Measurements from ENCODE around the gene ACY1. TPM values are rescaled to one million over a fixed set of nuclear protein-coding genes. Genes with fewer than 3 reads are reported as not detected.

The ACY1 gene
- total RNA-seq, 2 donors from 2014 or later = 58.2 to 69.4 TPM

DNA sequence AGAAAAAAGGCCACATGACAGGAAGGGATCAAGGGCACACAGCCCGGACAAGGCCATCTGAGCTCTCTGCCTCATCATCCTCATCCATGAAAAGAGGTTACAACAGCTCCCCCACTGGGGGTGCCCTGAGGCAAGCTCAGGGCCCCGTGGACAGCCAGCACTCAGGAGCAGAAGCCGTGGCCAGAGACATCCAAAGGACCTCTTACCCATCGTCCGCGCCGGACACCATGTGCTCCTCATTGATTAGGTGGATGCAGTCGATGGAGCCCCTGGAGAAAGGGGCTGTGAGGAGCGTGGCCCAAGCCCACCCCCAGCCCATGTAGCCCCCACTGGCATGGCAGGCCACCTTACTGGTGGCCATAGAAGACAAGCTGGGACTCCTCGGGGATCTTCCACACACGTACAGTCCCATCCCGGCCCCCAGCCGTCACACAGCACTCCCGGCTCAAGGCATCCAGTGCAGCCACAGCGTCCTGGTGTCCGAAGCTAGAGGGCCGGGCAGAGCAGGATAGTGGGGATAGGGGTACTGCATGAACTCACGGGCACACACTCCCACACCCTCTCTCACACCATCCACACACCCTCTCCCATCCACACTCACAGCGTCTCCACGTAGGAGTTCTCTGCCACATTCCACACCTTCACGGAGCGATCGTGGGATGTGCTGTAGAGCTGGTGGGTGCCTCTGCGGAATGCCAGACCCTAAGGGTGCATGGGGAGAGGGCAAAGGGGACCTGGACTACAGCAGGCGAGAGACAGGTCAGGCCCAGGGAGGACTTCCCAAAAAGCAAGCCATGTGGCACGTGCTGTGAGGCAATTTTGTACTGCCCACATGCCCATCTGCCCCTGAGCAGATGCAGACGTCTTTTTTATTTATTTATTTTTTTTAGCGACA, 48.1 kb upstream of the ACY1 start:
- no peak for DNase-seq
- Mint-ChIP-seq H3K36me3 (ENCODE audit: low read depth) (peaks cover 83% of the 10 kb centered on the region), H3K27ac (no peak overlapping the region), H3K4me3 (no peak overlapping the region), H3K27me3 (ENCODE audit: insufficient read depth) (no peaks in the 10 kb centered on the region), H3K4me1 (peaks cover 18% of the 10 kb centered on the region), H3K9me3 (no peaks in the 10 kb centered on the region)
- Histone ChIP-seq H3K4me3 (ENCODE audit: low read length) (no peak overlapping the region), H3K4me1 (ENCODE audit: control insufficient read depth, insufficient read depth, low read length) (no peaks in the 10 kb centered on the region), H3K9ac (ENCODE audit: extremely low read depth, low read length, poor library complexity, severe bottlenecking) (no peak overlapping the region), H3K27ac (ENCODE audit: low read depth, low read length) (no peak overlapping the region), H3K27me3 (ENCODE audit: control insufficient read depth, insufficient read depth, low read length, poor library complexity, severe bottlenecking) (no peaks in the 10 kb centered on the region), H3K9me3 (ENCODE audit: control insufficient read depth, low read length) (no peaks in the 10 kb centered on the region), H3K36me3 (ENCODE audit: control insufficient read depth, insufficient read depth, low read length) (peaks cover 84% of the 10 kb centered on the region)
- 96 to 97% methylated on average over 13 to 28 of the region's 28 CpGs for WGBS, 2 experiments (ENCODE audit: insufficient coverage in 1 of 2, insufficient read length in 1 of 2)
- no peak for TF ChIP-seq CTCF (conservative IDR thresholded peaks at IDR 0.05)

- H3K36me3 Mint-ChIP-seq (ENCODE audit: low read depth) = peaks cover 84% of the 10 kb centered on the region
- Histone ChIP-seq H3K27ac (ENCODE audit: low read depth, low read length) (no peak overlapping the region), H3K27me3 (ENCODE audit: control insufficient read depth, insufficient read depth, low read length, poor library complexity, severe bottlenecking) (no peaks in the 10 kb centered on the region), H3K4me1 (ENCODE audit: control insufficient read depth, insufficient read depth, low read length) (no peaks in the 10 kb centered on the region), H3K4me3 (ENCODE audit: low read length) (no peak overlapping the region), H3K36me3 (ENCODE audit: control insufficient read depth, insufficient read depth, low read length) (peaks cover 77% of the 10 kb centered on the region), H3K9me3 (ENCODE audit: control insufficient read depth, low read length) (no peaks in the 10 kb centered on the region), H3K9ac (ENCODE audit: extremely low read depth, low read length, poor library complexity, severe bottlenecking) (no peak overlapping the region)
- 95 to 96% methylated on average over 14 to 25 of the region's 25 CpGs for whole genome bisulfite sequencing, 2 experiments (ENCODE audit: insufficient coverage in 1 of 2, insufficient read length in 1 of 2)
- H3K9me3 Mint-ChIP-seq = no peaks in the 10 kb centered on the region
- no peak for TF ChIP-seq CTCF (conservative IDR thresholded peaks at IDR 0.05)
- H3K27ac Mint-ChIP-seq = no peak overlapping the region
- peaks cover 27% of the 10 kb centered on the region for H3K4me1 Mint-ChIP-seq
- no peaks in the 10 kb centered on the region for H3K27me3 Mint-ChIP-seq (ENCODE audit: insufficient read depth)
- H3K4me3 Mint-ChIP-seq = no peak overlapping the region
- no peak for DNase-seq
Observed at GRCh38 chr3:51935886-51936755, 47.2 kb upstream of the ACY1 start.

DNA sequence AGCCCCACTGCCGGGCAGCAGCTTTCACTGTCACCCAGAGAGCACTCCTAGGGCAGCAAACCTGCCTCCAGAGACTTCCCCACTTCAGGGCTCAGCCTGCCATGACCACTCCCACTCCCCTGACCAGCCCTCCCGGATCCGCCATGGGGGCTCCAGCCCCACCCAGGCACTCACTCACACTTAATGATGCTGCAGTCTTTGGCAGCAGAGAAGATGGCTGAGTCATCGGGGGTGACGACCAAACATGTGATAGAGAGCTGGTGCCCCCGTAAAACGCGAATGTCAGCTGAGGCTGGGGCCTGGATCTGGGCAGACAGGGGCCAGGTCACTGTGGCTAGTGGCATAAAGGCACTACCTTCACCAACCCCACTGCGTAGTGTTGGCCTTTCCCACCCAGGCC, 46.3 kb upstream of the ACY1 start:
- no peak for DNase-seq
- Histone ChIP-seq H3K4me3 (ENCODE audit: low read length) (no peak overlapping the region), H3K9me3 (ENCODE audit: control insufficient read depth, low read length) (no peaks in the 10 kb centered on the region), H3K27ac (ENCODE audit: low read depth, low read length) (no peak overlapping the region), H3K36me3 (ENCODE audit: control insufficient read depth, insufficient read depth, low read length) (peaks cover 72% of the 10 kb centered on the region), H3K4me1 (ENCODE audit: control insufficient read depth, insufficient read depth, low read length) (no peaks in the 10 kb centered on the region), H3K9ac (ENCODE audit: extremely low read depth, low read length, poor library complexity, severe bottlenecking) (no peak overlapping the region), H3K27me3 (ENCODE audit: control insufficient read depth, insufficient read depth, low read length, poor library complexity, severe bottlenecking) (no peaks in the 10 kb centered on the region)
- Mint-ChIP-seq H3K27ac (no peak overlapping the region), H3K9me3 (no peaks in the 10 kb centered on the region), H3K4me1 (peaks cover 28% of the 10 kb centered on the region), H3K4me3 (no peak overlapping the region), H3K36me3 (ENCODE audit: low read depth) (peaks cover 76% of the 10 kb centered on the region), H3K27me3 (ENCODE audit: insufficient read depth) (no peaks in the 10 kb centered on the region)
- no peak for TF ChIP-seq CTCF (conservative IDR thresholded peaks at IDR 0.05)
- WGBS, 2 experiments (ENCODE audit: insufficient coverage in 1 of 2, insufficient read length in 1 of 2) = 90 to 96% methylated on average over 7 to 9 of the region's 9 CpGs

Measured in endodermal cell (in vitro differentiated cells).